ENCODE results near the gene EBF3. TPM values are rescaled to one million over a fixed set of nuclear protein-coding genes. Genes with fewer than 3 reads are reported as not detected.

The EBF3 gene
- total RNA-seq, 1 donor: 14.7 TPM

- no peak for DNase-seq (ENCODE audit: low read depth)
- no peak overlapping the region for H3K4me3 ChIP-seq (ENCODE audit: low read depth, low read length)
- no peak for TF ChIP-seq CTCF (IDR thresholded peaks at IDR 0.05; ENCODE audit: insufficient read depth, low read length)
Measured at GRCh38 chr10:129875993-129876726, 87.9 kb downstream of the EBF3 start.

GRCh38 chr10:129873351-129873750 lies 90.7 kb downstream of the EBF3 start:
- DNase-seq (ENCODE audit: low read depth): no peak
- no peak for TF ChIP-seq CTCF (IDR thresholded peaks at IDR 0.05; ENCODE audit: insufficient read depth, low read length)
- no peak overlapping the region for H3K4me3 ChIP-seq (ENCODE audit: low read depth, low read length)

- DNase-seq (ENCODE audit: low read depth): no peak
- no peak overlapping the region for H3K4me3 ChIP-seq (ENCODE audit: low read depth, low read length)
- no peak for TF ChIP-seq CTCF (IDR thresholded peaks at IDR 0.05; ENCODE audit: insufficient read depth, low read length)
Measured at GRCh38 chr10:129871966-129872365, 92.1 kb downstream of the EBF3 start.

GRCh38 chr10:129870961-129871621 lies 93.0 kb downstream of the EBF3 start:
- TF ChIP-seq CTCF (IDR thresholded peaks at IDR 0.05; ENCODE audit: insufficient read depth, low read length): no peak
- no peak for DNase-seq (ENCODE audit: low read depth)
- no peak overlapping the region for H3K4me3 ChIP-seq (ENCODE audit: low read depth, low read length)

DNA sequence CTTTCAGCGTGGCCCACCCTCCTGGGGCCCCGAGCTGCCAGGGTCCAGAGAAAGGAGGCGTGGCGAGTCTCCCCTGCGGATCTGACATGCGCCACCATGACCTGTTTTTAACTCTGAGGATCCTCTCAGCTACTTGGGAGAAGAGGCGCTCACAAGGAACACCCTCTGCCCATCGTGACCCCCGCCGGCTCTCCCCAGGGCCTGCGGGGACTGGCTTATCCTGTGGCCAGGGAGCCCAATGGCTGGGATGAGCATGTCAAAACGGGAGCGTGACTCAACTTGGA lies 93.7 kb downstream of the EBF3 start:
- no peak for TF ChIP-seq CTCF (IDR thresholded peaks at IDR 0.05; ENCODE audit: insufficient read depth, low read length)

GRCh38 chr10:129869596-129870473 lies 94.2 kb downstream of the EBF3 start:
- no peak for TF ChIP-seq CTCF (IDR thresholded peaks at IDR 0.05; ENCODE audit: insufficient read depth, low read length)
- no peak for DNase-seq (ENCODE audit: low read depth)
- no peak overlapping the region for H3K4me3 ChIP-seq (ENCODE audit: low read depth, low read length)

More for the DNA sequence above, 93.7 kb downstream of the EBF3 start:
- no peak for DNase-seq (ENCODE audit: low read depth)
- no peak overlapping the region for H3K4me3 ChIP-seq (ENCODE audit: low read depth, low read length)

Measured in fibroblast of the aortic adventitia (primary cell).